Measurements from ENCODE around the gene CANX. TPM values are rescaled to one million over a fixed set of nuclear protein-coding genes. Genes with fewer than 3 reads are reported as not detected.

CANX gene
- total and polyA plus RNA-seq, 2 of the 13 experiments (the other 11 are each of a cell fraction or from before 2014, with no cell fraction given): 477 to 680 TPM

GRCh38 chr5:179680014-179680779, 18.6 kb upstream of the CANX start (continued):
- TF ChIP-seq, protein P1, sequence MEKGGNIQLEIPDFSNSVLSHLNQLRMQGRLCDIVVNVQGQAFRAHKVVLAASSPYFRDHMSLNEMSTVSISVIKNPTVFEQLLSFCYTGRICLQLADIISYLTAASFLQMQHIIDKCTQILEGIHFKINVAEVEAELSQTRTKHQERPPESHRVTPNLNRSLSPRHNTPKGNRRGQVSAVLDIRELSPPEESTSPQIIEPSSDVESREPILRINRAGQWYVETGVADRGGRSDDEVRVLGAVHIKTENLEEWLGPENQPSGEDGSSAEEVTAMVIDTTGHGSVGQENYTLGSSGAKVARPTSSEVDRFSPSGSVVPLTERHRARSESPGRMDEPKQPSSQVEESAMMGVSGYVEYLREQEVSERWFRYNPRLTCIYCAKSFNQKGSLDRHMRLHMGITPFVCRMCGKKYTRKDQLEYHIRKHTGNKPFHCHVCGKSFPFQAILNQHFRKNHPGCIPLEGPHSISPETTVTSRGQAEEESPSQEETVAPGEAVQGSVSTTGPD (CRISPR knock-in tag; IDR thresholded peaks at IDR 0.05): no peak
- no peak for TF ChIP-seq CBX2 (IDR thresholded peaks at IDR 0.05; ENCODE audit: low read depth, low read length)
- TF ChIP-seq CBX2 (CRISPR knock-in tag; IDR thresholded peaks at IDR 0.05; ENCODE audit: low read depth): no peak
- TF ChIP-seq FLYWCH1 (CRISPR knock-in tag; IDR thresholded peaks at IDR 0.05): no peak
- no peak for TF ChIP-seq PRDM10 (CRISPR knock-in tag; IDR thresholded peaks at IDR 0.05; ENCODE audit: low read depth)
- TF ChIP-seq ARNT2 (CRISPR knock-in tag; IDR thresholded peaks at IDR 0.05; ENCODE audit: low read depth): no peak
- TF ChIP-seq, protein P2, sequence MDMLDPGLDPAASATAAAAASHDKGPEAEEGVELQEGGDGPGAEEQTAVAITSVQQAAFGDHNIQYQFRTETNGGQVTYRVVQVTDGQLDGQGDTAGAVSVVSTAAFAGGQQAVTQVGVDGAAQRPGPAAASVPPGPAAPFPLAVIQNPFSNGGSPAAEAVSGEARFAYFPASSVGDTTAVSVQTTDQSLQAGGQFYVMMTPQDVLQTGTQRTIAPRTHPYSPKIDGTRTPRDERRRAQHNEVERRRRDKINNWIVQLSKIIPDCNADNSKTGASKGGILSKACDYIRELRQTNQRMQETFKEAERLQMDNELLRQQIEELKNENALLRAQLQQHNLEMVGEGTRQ (IDR thresholded peaks at IDR 0.05; ENCODE audit: low read depth, low read length): peak; percentile 69
- TF ChIP-seq, protein P2 (CRISPR knock-in tag; IDR thresholded peaks at IDR 0.05; ENCODE audit: borderline replicate concordance): no peak; the same call in 1 of the 2 replicates
- TF ChIP-seq, protein P3, sequence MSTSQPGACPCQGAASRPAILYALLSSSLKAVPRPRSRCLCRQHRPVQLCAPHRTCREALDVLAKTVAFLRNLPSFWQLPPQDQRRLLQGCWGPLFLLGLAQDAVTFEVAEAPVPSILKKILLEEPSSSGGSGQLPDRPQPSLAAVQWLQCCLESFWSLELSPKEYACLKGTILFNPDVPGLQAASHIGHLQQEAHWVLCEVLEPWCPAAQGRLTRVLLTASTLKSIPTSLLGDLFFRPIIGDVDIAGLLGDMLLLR (CRISPR knock-in tag; IDR thresholded peaks at IDR 0.05): no peak
- TF ChIP-seq ZNF383 (CRISPR knock-in tag; IDR thresholded peaks at IDR 0.05; ENCODE audit: borderline replicate concordance): no peak
- TF ChIP-seq, protein P4, sequence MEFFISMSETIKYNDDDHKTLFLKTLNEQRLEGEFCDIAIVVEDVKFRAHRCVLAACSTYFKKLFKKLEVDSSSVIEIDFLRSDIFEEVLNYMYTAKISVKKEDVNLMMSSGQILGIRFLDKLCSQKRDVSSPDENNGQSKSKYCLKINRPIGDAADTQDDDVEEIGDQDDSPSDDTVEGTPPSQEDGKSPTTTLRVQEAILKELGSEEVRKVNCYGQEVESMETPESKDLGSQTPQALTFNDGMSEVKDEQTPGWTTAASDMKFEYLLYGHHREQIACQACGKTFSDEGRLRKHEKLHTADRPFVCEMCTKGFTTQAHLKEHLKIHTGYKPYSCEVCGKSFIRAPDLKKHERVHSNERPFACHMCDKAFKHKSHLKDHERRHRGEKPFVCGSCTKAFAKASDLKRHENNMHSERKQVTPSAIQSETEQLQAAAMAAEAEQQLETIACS (CRISPR knock-in tag; IDR thresholded peaks at IDR 0.05): no peak; the same call in 1 of the 2 replicates
- no peak for TF ChIP-seq ZNF816 (CRISPR knock-in tag; IDR thresholded peaks at IDR 0.05; ENCODE audit: borderline replicate concordance)
- TF ChIP-seq KAT7 (CRISPR knock-in tag; IDR thresholded peaks at IDR 0.05; ENCODE audit: borderline replicate concordance): no peak
- no peak; the same call in 1 of the 2 replicates for TF ChIP-seq POLR2G (IDR thresholded peaks at IDR 0.05; ENCODE audit: low read depth, low read length)
- TF ChIP-seq RFX3 (CRISPR knock-in tag; IDR thresholded peaks at IDR 0.05): no peak
- 0 out of 2 replicates have a peak, but pooled peaks have one; percentile 44 for TF ChIP-seq DMAP1 (CRISPR knock-in tag; IDR thresholded peaks at IDR 0.05)
- TF ChIP-seq ZNF282 (IDR thresholded peaks at IDR 0.05; ENCODE audit: partially characterized antibody): no peak
- no peak for TF ChIP-seq EEA1 (CRISPR knock-in tag; IDR thresholded peaks at IDR 0.05; ENCODE audit: borderline replicate concordance)
- TF ChIP-seq, protein P5, sequence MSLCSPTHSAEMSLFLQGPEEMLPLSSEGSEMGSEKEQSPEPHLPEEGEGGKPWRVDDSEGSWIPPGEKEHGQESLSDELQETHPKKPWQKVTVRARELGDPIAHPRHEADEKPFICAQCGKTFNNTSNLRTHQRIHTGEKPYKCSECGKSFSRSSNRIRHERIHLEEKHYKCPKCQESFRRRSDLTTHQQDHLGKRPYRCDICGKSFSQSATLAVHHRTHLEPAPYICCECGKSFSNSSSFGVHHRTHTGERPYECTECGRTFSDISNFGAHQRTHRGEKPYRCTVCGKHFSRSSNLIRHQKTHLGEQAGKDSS (CRISPR knock-in tag; IDR thresholded peaks at IDR 0.05; ENCODE audit: borderline replicate concordance, low read depth): no peak; the same call in 1 of the 2 replicates

All from HepG2 (cell line).